HG03280 (cell line): ENCODE results near the gene LRRIQ3.

Experiments
- ATAC-seq: cut with Tn5 transposase; IDR thresholded peaks from one replicate; pipeline ENCODE4 v1.9.1; 2021; ENCODE audit warnings: mild to moderate bottlenecking, moderate library complexity; ENCODE audit not compliant: unreplicated experiment

The LRRIQ3 gene

DNA sequence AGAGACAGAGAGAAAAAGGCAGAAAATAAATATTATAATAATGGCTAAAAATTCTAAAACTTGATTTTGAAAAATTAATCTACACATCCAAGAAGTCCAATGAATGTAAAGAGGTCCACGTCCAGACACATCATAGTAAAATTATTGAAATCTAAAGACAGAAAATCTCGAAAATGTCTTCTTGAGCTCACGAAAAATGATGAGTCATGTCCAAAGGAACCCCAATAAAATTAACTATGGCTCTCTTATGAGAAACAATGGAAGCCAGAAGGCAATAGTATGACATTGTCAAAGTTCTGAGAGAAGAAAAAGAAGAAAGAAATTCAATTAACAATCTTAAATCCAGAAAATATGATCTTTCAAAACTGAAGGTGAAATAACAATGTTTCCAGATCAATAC, 84.6 kb downstream of the LRRIQ3 start:
- ATAC-seq = no peak

DNA sequence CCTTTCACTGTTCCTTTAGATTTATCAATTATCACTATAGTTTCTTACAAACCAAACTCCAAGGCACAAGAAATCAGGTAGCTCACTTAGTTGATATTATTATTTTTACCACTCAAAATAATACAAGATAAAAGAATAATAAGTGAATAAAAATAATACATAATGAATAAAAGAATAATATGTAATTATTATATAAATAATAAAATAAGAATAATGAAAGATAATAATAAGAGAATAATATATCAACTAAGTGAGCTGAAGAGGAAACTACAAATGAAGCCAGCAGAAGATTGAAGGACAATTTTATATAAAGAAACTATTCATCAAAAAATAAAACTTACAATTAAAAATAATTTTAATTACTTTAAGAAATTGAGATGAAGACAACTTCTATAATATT, 90.6 kb downstream of the LRRIQ3 start:
- no peak for ATAC-seq

DNA sequence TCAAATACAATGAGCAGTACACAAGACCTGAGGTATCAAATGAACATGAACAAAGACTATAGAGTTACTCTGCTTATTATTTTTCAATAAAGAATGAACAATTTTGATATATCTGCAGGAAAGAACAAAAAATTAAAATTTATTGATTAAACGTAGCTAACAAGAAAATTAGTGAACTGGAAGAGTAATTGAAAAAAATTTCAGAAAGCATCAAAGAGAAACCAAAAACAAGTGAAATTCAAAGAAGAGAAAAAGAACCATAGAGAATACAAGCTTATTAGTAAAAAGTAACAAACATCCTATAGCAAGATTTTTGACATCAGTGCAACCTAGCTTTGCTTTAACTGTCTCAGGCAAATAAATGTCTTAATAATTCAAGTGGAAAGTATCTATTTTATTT, 106.6 kb downstream of the LRRIQ3 start:
- no peak for ATAC-seq

DNA sequence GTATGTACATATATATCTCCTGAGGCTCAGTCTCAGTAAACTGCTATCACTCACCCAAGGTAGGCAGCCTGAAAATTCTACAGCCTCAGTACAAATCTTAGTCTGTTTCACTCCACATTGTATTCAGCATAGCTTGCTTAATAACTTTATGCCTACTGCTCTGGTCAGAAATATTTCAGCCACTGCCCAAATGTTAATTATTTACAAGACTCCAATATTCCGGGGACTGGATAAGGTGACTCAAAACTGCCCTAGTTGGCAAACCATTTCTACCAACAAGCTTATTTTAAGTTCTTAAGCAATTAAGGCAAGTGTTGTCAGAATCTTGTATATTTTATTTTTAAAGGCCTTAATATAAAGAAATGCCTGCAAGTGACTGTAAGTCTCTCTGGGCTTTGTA, 114.8 kb downstream of the LRRIQ3 start:
- ATAC-seq = no peak

DNA sequence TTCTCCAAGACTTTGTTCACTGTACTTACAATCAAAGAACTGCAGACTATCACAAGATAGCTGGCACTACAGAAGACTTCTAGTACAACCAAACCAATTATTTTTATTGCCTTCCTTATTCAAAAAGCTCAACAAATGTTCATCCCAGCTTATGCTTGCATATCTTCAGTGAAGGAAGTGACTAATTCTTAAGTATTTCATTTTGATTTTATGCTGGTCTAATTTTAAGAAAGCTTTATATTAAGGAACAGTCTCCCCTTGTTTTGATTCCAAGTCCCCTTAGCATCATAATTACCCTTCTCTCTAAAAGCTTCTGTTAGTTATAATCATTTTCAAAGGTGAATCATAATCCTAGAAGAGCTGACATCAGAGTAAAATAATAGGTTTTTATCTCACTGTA, 132.9 kb downstream of the LRRIQ3 start:
- no peak for ATAC-seq

DNA sequence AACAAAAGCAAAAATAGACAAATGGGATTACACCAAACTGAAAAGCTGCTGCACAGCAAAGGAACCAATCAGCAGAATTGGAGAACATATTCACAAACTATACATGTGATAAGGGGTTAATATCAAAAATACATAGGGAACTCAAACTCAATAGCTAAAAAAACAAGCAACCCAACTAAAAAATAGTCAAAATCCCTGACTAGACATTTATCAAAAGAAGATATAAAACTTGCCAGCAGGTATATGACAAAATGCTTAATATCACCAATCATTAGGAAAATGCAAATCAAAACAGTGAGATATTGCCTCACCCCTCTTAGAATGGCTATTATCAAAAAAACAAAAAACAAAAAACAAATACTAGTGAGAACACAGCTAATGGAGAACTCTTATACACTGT, 140.3 kb downstream of the LRRIQ3 start:
- ATAC-seq = no peak

DNA sequence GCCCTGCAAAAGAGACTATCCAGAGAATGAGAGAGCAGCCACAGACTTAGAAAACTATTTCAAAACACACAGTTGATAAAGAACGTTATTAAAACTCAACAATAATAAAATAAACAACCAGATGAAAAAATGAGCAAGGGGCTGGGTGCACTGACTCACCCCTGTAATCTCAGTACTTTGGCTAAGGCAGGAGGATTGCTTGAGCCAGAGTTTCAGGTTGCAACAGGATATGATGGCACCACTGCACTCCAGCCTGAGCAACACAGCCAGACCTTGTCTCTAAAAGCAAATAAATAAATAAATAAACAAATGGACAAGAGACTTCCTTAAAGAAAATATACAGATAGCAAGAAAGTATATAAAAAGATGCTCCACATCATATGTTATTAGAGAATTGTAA, 144.6 kb downstream of the LRRIQ3 start:
- ATAC-seq = no peak

DNA sequence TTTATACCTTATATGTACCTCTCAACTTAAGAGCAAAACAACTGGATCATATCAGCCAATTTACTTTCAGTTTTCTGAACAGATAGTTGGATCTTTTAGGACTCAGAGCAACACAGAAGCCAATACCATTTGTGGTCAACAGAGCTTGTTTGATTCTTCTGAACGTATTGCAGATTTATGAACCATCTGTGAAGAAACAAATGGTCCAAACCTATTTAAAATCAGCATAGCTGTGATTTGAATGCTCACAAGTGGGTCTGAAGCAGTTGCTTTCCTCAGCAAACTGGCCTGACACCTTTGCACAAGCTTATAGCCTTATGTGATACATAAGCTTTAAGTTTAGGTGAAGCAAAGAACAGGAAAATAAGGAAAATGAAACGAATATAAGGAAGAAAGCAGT, 147.6 kb downstream of the LRRIQ3 start:
- ATAC-seq = no peak

DNA sequence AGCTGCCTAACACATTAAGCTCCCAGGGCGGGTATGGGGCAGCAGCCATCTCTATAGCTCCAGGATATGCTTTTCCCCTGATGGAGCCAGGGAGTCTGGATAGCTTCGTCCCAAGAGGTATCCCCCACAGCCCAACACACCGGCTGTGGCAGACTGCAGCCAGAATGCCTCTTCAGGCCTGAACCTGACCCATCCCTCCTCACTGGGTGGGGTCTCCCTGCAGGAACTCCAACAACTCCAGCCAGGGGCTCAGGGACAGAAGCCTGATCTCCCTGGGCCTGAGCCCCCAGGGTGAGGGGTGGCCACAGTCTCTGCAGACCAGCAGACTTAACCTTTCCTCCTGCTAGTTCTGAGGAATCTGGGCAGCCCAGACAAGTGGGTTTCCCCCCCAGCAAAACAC, 159.9 kb downstream of the LRRIQ3 start:
- no peak for ATAC-seq

DNA sequence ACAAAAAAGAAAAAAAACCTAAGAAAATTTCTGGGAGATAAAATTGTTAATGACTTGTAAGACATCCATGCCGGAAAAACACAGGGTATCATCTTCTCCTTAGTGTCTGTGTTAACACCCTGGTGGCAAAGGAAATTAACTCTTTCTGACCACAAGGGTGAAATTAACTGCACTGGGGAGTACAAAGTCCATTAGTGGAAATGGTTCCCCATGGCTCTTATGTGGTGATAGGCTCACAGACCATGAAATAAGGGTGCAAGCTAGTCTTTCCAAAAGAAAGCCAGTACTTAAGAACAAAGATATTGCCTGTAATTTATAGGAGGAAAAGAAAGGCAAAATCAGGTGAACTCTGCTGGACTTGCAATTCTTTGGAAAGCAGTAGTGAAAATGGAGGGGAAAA, 185.4 kb downstream of the LRRIQ3 start:
- ATAC-seq = no peak

DNA sequence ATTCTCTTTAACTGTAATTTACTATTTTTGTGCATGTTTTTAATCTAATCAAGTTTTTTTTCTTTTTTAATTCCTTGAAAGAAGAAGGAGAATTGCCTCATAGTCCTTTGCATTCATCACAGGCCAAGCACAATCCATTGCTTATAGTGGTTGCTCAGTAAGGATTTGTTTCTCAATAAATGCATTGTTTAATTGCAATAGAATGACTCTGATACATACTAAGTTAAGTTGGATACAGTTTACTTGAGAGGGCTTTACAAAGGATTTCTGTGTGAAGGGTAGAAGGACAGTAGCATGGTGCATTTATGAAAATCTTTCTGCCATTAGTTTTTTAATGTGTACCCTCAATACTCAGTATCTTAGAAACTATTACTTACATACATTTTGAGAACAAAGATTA, 186.2 kb downstream of the LRRIQ3 start:
- ATAC-seq = no peak

DNA sequence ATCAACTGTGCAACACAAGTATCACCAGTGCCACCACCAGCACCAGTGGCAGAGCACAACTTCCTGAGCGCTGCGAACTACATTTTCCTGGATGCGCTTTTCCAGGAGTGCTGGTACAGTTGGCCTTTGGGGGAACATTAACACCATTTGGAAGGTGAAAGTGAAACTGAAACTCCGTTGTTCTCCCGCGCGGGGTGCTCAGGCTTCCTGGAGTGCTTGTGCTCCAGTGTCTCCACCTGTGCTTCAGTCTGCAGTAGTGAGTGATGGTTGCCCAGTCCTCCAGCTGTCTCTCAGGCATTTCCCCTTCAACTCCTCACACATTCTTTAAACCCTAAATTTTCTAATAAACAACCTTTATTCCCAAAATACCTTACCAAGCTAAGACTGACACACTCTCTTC, 187.8 kb downstream of the LRRIQ3 start:
- ATAC-seq = no peak

DNA sequence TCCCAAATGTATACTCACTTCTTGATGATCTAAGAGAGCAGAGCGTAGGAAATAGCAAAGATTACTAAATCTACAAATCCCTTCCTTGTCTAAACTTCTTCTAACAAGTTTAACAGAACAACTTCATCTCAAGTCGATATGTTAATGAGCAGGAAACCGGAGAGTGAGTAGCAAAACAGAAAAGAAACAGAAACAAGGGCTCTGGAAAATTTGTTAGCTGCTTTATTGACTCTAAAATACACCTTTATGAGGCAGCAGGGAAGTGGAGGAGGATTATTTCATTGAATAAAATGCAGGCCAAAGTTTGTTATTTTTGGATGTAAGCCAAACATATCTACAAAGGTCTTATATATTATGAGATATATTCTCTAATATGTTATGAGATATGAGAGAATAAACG, 192.4 kb downstream of the LRRIQ3 start:
- ATAC-seq = no peak

DNA sequence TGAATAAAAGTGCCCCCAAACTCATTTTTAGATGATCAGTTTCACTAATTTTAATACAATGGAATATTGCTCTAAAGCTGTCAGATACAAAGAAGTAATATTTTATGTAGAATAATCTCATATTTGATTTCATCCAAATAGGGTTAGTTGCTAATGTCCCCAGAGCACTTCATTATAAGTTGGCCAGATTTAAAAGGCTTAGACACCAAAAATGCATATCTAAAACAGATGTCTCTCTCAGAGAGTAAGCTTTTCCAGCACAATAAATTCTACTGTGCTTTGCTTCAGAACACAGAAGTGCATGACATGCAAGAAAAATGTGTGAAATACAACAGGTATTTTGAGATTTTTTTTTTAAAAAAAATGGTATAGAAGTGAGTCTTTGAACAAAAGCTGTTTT, 194.2 kb downstream of the LRRIQ3 start:
- ATAC-seq = no peak

DNA sequence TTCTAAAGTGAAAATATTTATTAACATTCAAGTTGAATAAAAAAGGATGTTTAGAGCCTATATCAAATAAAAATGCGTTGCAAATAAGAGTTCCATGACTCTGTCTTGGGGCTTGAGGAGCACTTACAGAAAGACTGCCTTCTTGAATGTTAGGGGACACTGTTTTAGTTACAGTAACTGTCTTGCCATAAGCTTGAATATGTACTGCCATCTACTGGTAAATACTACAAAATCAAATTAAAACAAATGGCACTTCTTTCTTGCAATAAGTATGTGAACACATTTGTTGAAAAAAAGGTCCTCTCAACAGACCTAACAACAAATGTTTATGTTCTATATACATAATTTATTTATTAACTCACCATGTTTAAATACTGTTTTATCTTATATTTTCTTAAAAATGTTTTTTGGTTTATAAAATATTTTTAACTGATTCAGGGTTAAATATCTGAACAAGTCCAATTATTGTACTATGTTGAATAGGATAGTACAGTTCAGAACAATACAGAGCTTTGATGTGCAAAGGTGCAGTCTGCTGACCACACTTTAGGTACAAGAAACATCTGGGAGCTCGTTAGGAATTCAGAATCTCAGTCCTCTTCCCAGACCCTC, 199.5 kb downstream of the LRRIQ3 start:
- ATAC-seq = no peak

DNA sequence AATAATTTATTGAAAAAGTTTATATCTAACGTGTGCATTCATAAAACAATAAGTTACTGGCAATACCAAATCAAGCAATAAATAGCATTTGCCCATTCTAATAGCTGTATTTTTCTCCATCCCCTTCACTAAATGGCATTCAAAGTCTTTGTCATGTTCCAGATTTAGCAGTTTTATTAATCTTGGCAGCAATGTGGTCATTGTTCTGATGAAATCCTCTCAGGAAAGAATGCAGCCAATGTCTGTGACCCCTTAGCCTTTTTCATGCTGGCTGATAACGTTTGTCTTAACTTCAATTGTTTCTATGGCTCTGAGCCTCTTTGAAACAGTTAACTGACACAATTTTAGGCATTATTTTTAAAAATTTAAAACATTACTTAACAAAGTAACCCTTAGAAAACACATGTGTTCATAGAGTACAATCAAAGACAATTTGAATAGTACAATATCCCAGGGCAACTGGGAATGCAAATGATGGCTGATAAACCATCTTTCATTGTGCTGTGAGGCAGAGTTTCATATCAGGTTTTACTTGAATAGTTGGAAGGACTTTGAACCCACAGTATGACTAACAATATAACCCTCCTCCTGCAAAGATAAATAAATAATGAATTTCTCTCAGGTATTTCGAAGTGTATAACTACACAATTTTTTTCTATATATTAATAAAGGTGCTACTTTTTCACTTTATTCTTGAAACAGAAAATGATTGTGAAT, 217.5 kb downstream of the LRRIQ3 start:
- no peak for ATAC-seq

DNA sequence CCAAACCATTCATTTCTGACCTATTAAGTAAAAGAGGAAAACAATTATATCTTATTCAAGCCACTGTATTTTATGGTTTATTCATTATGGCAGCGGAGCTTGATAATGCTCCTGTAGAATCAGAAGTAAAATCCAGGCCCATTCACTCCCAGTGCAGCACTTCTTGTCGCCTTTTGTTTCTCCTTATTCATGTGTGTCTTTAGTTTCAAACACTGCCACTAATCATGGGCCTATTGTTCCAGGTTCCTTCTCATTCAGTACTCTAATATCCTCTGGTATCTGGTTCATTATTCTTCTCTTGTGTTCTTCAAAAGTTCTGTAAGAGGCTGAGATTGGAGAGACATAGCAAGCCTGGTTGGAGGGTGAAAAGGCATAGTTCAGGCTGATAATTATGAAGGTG, 218.3 kb downstream of the LRRIQ3 start:
- no peak for ATAC-seq

DNA sequence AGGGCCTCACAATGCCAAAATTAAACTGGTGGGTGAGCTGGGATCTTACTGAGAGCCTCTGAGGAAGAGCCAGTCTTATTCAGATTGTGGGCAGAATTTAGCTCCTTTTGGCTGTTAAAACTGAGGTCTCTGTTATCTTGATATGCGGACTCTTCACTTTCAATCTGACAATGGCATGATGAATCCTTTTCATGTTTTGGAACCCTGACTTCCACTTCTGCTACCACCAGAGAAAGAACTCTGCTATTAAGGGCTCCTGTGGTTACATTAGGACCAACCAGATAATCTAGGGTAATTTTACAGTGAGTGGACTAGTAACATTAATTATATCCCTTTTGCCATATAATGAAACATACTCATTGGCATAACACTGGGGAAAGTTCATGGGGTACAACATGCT, 219.0 kb downstream of the LRRIQ3 start:
- ATAC-seq = no peak
